Fibroblast of the aortic adventitia (primary cell): Measurements from ENCODE around the gene TMCO2. TPM values are rescaled to one million over a fixed set of nuclear protein-coding genes. Genes with fewer than 3 reads are reported as not detected.

Experiments
- DNase-seq: peaks from one replicate; pipeline ENCODE4 v3.0.0-alpha.2; 2010; ENCODE audit warnings: low read depth
- H3K4me3 ChIP-seq: 2 replicates; pipeline ENCODE4 v1.5.1; 2011; ENCODE audit warnings: low read depth, mild to moderate bottlenecking, control low read depth, low read length, moderate library complexity
- CTCF ChIP-seq: IDR thresholded peaks from 2 replicates; pipeline ENCODE4 v1.5.1; 2011; ENCODE audit warnings: mild to moderate bottlenecking, low read length, control low read depth, inconsistent platforms; ENCODE audit not compliant: insufficient read depth
- total RNA-seq: library from RNA; depleted of rRNA; stranded (reverse); fragments of >200 nt; gene quantifications from 2 replicates; pipeline ENCODE4 v1.2.3, GENCODE V29; 2012; ENCODE audit warnings: low replicate concordance

TMCO2 gene
- total RNA-seq, 1 donor: not detected

- no peak for TF ChIP-seq CTCF
- no peak for DNase-seq
Measured at GRCh38 chr1:40300249-40300567, 52.5 kb downstream of the TMCO2 start.

GRCh38 chr1:40300651-40301050 is 52.9 kb downstream of the TMCO2 start:
- no peak for DNase-seq
- no peak overlapping the region for H3K4me3 ChIP-seq
- no peak for TF ChIP-seq CTCF

More at GRCh38 chr1:40300249-40300567, 52.5 kb downstream of the TMCO2 start:
- H3K4me3 ChIP-seq: no peak overlapping the region

- TF ChIP-seq CTCF: no peak
- DNase-seq: no peak
- H3K4me3 ChIP-seq: no peak overlapping the region
Measured at GRCh38 chr1:40301066-40301465, 53.3 kb downstream of the TMCO2 start.

Other genes starting within 250 kb of the TMCO2 start
- gene CAP1, start 207.2 kb upstream of the TMCO2 start, total RNA-seq: 68.1 and 376 TPM in 2 replicates
- 23.5 and 44.2 TPM in 2 replicates for gene PPT1, start 150.7 kb upstream of the TMCO2 start, total RNA-seq
- 21.9 and 25.4 TPM in 2 replicates for gene RLF, start 86.5 kb upstream of the TMCO2 start, total RNA-seq
- 41.0 and 103 TPM in 2 replicates for gene ZMPSTE24, start 10.3 kb downstream of the TMCO2 start, total RNA-seq
- 1.8 and 7.0 TPM in 2 replicates for gene COL9A2, start 69.3 kb downstream of the TMCO2 start, total RNA-seq
- gene SMAP2, start 125.8 kb downstream of the TMCO2 start, total RNA-seq: 5.4 and 27.4 TPM in 2 replicates
- 6.1 and 8.5 TPM in 2 replicates for gene ZFP69B, start 202.5 kb downstream of the TMCO2 start, total RNA-seq
- 1.7 and 3.4 TPM in 2 replicates for gene ZFP69, start 229.4 kb downstream of the TMCO2 start, total RNA-seq